GM23338 (cell line): ENCODE data around the gene OR51B2.

ENCODE experiments used
- CREB1 ChIP-seq: fragments of 250-450 bp; sonication (Bioruptor Pico); IDR thresholded peaks from 2 replicates; pipeline ENCODE4 v1.5.0; 2020; ENCODE audit warnings: low read depth, mild to moderate bottlenecking, moderate library complexity
- ETS1 ChIP-seq: IDR thresholded peaks from 2 replicates; pipeline ENCODE4 v1.6.1; 2016; ENCODE audit warnings: antibody characterized with exemption
- EZH2 ChIP-seq: fragments of 200-600 bp; sonication (generic); IDR thresholded peaks from one replicate; pipeline ENCODE4 v1.8.0; 2017; ENCODE audit warnings: antibody characterized with exemption, mild to moderate bottlenecking, low read depth; ENCODE audit not compliant: unreplicated experiment
- EZH2phosphoT487 ChIP-seq: fragments of 200-600 bp; sonication (generic); IDR thresholded peaks from one replicate; pipeline ENCODE4 v1.8.1; 2018; ENCODE audit warnings: antibody characterized with exemption; ENCODE audit not compliant: unreplicated experiment
- NANOG ChIP-seq: IDR thresholded peaks from 2 replicates; pipeline ENCODE4 v1.6.1; 2016; ENCODE audit warnings: antibody characterized with exemption, borderline replicate concordance
- POLR2AphosphoS5 ChIP-seq: IDR thresholded peaks from 2 replicates; pipeline ENCODE4 v1.6.1; 2016; ENCODE audit warnings: antibody characterized with exemption, low read depth
- REST ChIP-seq: IDR thresholded peaks from one replicate; pipeline ENCODE4 v1.6.1; 2018; ENCODE audit warnings: antibody characterized with exemption; ENCODE audit not compliant: unreplicated experiment
- STAT1 ChIP-seq: IDR thresholded peaks from one replicate; pipeline ENCODE4 v1.6.1; 2016; ENCODE audit warnings: antibody characterized with exemption; ENCODE audit not compliant: unreplicated experiment
- ZNF114 ChIP-seq: fragments of 250-450 bp; sonication (Bioruptor Pico); IDR thresholded peaks from 2 replicates; pipeline ENCODE4 v1.5.0; 2020; ENCODE audit warnings: mild to moderate bottlenecking, moderate library complexity
- ZNF331 ChIP-seq: fragments of 250-450 bp; sonication (Bioruptor Pico); IDR thresholded peaks from 2 replicates; pipeline ENCODE4 v1.5.0; 2020; ENCODE audit warnings: low read depth, mild to moderate bottlenecking, moderate library complexity
- ZNF462 ChIP-seq: fragments of 250-450 bp; sonication (Bioruptor Pico); IDR thresholded peaks from 2 replicates; pipeline ENCODE4 v1.5.0; 2020; ENCODE audit warnings: mild to moderate bottlenecking, moderate library complexity
- TF ChIP-seq, protein P1 (sequence below), 2 experiments: fragments of 200-600 bp in 1 of 2; sonication (generic) in 1 of 2; conservative IDR thresholded peaks; 2 replicates each; pipeline versions ENCODE4 v1.5.1 to v1.6.1; 2016 to 2017; ENCODE audit warnings: antibody characterized with exemption in 2 of 2, low read depth in 2 of 2, mild to moderate bottlenecking in 2 of 2, moderate library complexity in 1 of 2

DNA sequence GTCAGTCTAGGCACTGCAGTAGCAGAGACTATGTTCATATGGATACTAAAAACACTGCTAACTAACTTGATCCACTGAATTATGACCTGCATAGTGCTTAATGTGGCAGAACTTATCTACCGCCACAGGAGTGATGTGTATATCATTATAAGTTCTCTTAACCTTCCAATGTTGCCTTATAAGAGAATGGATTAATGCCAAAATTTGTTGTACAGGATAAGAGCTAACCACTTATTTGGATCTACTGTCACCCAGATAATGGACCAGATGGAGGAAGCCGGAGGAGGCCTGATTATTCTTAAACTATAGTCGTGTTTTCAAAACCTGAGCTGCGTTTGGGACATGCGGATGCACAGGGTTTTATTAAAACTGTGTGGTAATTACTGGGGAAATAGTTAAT is 20.5 kb downstream of the OR51B2 start:
- TF ChIP-seq, protein P1, sequence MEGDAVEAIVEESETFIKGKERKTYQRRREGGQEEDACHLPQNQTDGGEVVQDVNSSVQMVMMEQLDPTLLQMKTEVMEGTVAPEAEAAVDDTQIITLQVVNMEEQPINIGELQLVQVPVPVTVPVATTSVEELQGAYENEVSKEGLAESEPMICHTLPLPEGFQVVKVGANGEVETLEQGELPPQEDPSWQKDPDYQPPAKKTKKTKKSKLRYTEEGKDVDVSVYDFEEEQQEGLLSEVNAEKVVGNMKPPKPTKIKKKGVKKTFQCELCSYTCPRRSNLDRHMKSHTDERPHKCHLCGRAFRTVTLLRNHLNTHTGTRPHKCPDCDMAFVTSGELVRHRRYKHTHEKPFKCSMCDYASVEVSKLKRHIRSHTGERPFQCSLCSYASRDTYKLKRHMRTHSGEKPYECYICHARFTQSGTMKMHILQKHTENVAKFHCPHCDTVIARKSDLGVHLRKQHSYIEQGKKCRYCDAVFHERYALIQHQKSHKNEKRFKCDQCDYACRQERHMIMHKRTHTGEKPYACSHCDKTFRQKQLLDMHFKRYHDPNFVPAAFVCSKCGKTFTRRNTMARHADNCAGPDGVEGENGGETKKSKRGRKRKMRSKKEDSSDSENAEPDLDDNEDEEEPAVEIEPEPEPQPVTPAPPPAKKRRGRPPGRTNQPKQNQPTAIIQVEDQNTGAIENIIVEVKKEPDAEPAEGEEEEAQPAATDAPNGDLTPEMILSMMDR (conservative IDR thresholded peaks at IDR 0.05; ENCODE audit: low read depth in 2 of 2): no peak
- TF ChIP-seq EZH2phosphoT487: no peak
- TF ChIP-seq POLR2AphosphoS5: no peak
- TF ChIP-seq EZH2: no peak
- TF ChIP-seq REST: no peak
- no peak for TF ChIP-seq NANOG
- TF ChIP-seq ZNF331 (CRISPR knock-in tag): no peak
- TF ChIP-seq ZNF114 (CRISPR knock-in tag): no peak
- no peak for TF ChIP-seq CREB1 (CRISPR knock-in tag)
- TF ChIP-seq STAT1: no peak
- no peak for TF ChIP-seq ZNF462
- TF ChIP-seq ETS1: no peak
